Endothelial cell of umbilical vein (primary cell): ENCODE data around the gene GPBAR1. TPM values are rescaled to one million over a fixed set of nuclear protein-coding genes. Genes with fewer than 3 reads are reported as not detected.

ENCODE experiments used
- BruUV-seq: library from RNA; stranded (reverse); fragments of 400-500 nt; replicated peaks from 2 replicates; lab custom pipeline; 2021; lab: Mats Ljungman, UMichigan
- CTCF ChIA-PET: fragments of 300-600, 350-600 bp; sonication (Branson Sonifier 250); formaldehyde crosslinking; loops from one replicate; lab custom pipeline; 2021; ENCODE audit warnings: antibody characterized with exemption, inconsistent platforms; lab: Charles Lee
- POLR2A ChIA-PET: fragments of 300-600, 350-600 bp; sonication (Branson Sonifier 250); formaldehyde crosslinking; loops from one replicate; lab custom pipeline; 2021; ENCODE audit warnings: antibody characterized with exemption, inconsistent platforms; lab: Charles Lee
- DNase-seq: peaks from one replicate; pipeline ENCODE4 v3.0.0-alpha.2; 2011; ENCODE audit warnings: low read depth, low spot score
- FAIRE-seq: peaks from 2 replicates; lab custom pipeline; 2011; peaks lifted over from hg19 to GRCh38; lab: Jason Lieb, UNC
- H2AFZ ChIP-seq: 2 replicates; pipeline ENCODE4 v1.6.0; 2012; ENCODE audit warnings: low read depth, low read length, control low read depth, inconsistent platforms
- H3K27ac ChIP-seq: 2 replicates; pipeline ENCODE4 v1.5.1; 2011; ENCODE audit warnings: low read depth, mild to moderate bottlenecking, control low read depth, low read length, moderate library complexity; ENCODE audit not compliant: insufficient read depth
- H3K27me3 ChIP-seq, 2 experiments: 2 replicates each; pipeline versions ENCODE4 v1.6.0 to v1.6.1; 2011; ENCODE audit warnings: low read length in 2 of 2, mixed read lengths in 1 of 2; ENCODE audit not compliant: control insufficient read depth in 2 of 2, insufficient read depth in 2 of 2
- H3K36me3 ChIP-seq, 2 experiments: 2 replicates in 1 of 2; 3 replicates in 1 of 2; pipeline ENCODE4 v1.5.1; 2011; ENCODE audit warnings: low read length in 2 of 2, mild to moderate bottlenecking in 1 of 2, moderate library complexity in 1 of 2; ENCODE audit not compliant: control insufficient read depth in 2 of 2, insufficient read depth in 2 of 2; ENCODE audit errors: extremely low read depth in 1 of 2
- H3K4me1 ChIP-seq: 3 replicates; pipeline ENCODE4 v1.5.1; 2011; ENCODE audit warnings: mild to moderate bottlenecking, low read length; ENCODE audit not compliant: control insufficient read depth, insufficient read depth; ENCODE audit errors: extremely low read depth
- H3K4me2 ChIP-seq: 2 replicates; pipeline ENCODE4 v1.6.1; 2011; ENCODE audit warnings: low read length, control low read depth, mixed read lengths; ENCODE audit not compliant: insufficient read depth
- H3K4me3 ChIP-seq, 3 experiments: fragments of 200-600 bp in 1 of 3; sonication (generic), shearing (Covaris generic) in 1 of 3; replicated peaks in 1 of 3; 2 replicates each; pipeline ENCODE4 v1.5.1; 2011 to 2016; ENCODE audit warnings: control low read depth in 3 of 3, low read length in 3 of 3, mild to moderate bottlenecking in 2 of 3, inconsistent platforms in 1 of 3, low read depth in 1 of 3, moderate library complexity in 1 of 3; ENCODE audit not compliant: insufficient read depth in 1 of 3
- H3K79me2 ChIP-seq: 2 replicates; pipeline ENCODE4 v1.6.0; 2012; ENCODE audit warnings: low read length, inconsistent platforms; ENCODE audit not compliant: control insufficient read depth, insufficient read depth
- H3K9ac ChIP-seq: replicated peaks from 2 replicates; pipeline ENCODE3; 2011; ENCODE audit warnings: low read length, control low read depth; ENCODE audit not compliant: insufficient read depth; ENCODE audit errors: extremely low read depth
- H3K9me1 ChIP-seq: replicated peaks from 3 replicates; pipeline ENCODE4 v1.6.0; 2011; ENCODE audit warnings: mild to moderate bottlenecking, low read length; ENCODE audit not compliant: control insufficient read depth, insufficient read depth; ENCODE audit errors: extremely low read depth
- H3K9me3 ChIP-seq: replicated peaks from 2 replicates; pipeline ENCODE4 v1.5.1; 2012; ENCODE audit warnings: low read length, inconsistent platforms; ENCODE audit not compliant: control insufficient read depth, insufficient read depth
- H4K20me1 ChIP-seq: replicated peaks from 2 replicates; pipeline ENCODE3; 2011; ENCODE audit warnings: mild to moderate bottlenecking, low read length; ENCODE audit not compliant: control insufficient read depth, insufficient read depth; ENCODE audit errors: extremely low read depth
- EZH2 ChIP-seq: IDR thresholded peaks from 2 replicates; pipeline ENCODE4 v1.6.1; 2012; ENCODE audit warnings: borderline replicate concordance, low read depth, mild to moderate bottlenecking, moderate library complexity, low read length, inconsistent platforms; ENCODE audit not compliant: severe bottlenecking
- FOS ChIP-seq: IDR thresholded peaks from 2 replicates; pipeline ENCODE4 v1.6.1; 2011; ENCODE audit warnings: mild to moderate bottlenecking, low read length, moderate library complexity, borderline replicate concordance; ENCODE audit not compliant: insufficient read depth
- GATA2 ChIP-seq: IDR thresholded peaks from 2 replicates; pipeline ENCODE4 v1.7.0; 2011; ENCODE audit warnings: low read depth, mild to moderate bottlenecking, moderate library complexity, mixed read lengths, low read length; ENCODE audit not compliant: insufficient read length, insufficient read depth
- JUN ChIP-seq: IDR thresholded peaks from 2 replicates; pipeline ENCODE4 v1.6.1; 2011; ENCODE audit warnings: borderline replicate concordance, low read depth; ENCODE audit not compliant: insufficient read length, insufficient read depth
- MYC ChIP-seq: IDR thresholded peaks from one replicate; pipeline ENCODE4 v1.6.1; 2011; ENCODE audit warnings: mild to moderate bottlenecking, low read depth, low read length
- POLR2A ChIP-seq: IDR thresholded peaks from 2 replicates; pipeline ENCODE4 v1.6.1; 2012; ENCODE audit warnings: low read depth, mild to moderate bottlenecking, control low read depth, low read length
- POLR2AphosphoS5 ChIP-seq: IDR thresholded peaks from 2 replicates; pipeline ENCODE4 v1.6.1; 2012; ENCODE audit warnings: low read depth, mild to moderate bottlenecking, control low read depth, low read length, moderate library complexity; ENCODE audit not compliant: insufficient read depth
- dilution Hi-C: fragments of 300-500 bp; cut with MboI; formaldehyde crosslinking; loops from one replicate; pipeline ENCODE4 v1.15.0; 2019; ENCODE audit warnings: low sequenced_read_pairs; ENCODE audit not compliant: extremely low pct_ligation_motif_present
- intact Hi-C: fragments of 100-400 bp; cut with micrococcal nuclease; formaldehyde crosslinking; loops from one replicate; pipeline ENCODE4 v1.10.0; 2022
- polyA plus RNA-seq, 4 experiments: library from polyadenylated mRNA; depleted of rRNA in 3 of 4; stranded (reverse) in 3 of 4; unstranded in 1 of 4; fragments of >200 nt; gene quantifications; 2 replicates each; pipeline versions ENCODE4 v1.2.1 to v1.2.3, GENCODE V29; 2011 to 2012; ENCODE audit warnings: missing spikeins in 1 of 4
- total RNA-seq: library from RNA; stranded (reverse); gene quantifications from 2 replicates; pipeline ENCODE4 v1.2.3, GENCODE V29; 2021
- TF ChIP-seq, protein P1 (sequence below): IDR thresholded peaks from 2 replicates; pipeline ENCODE4 v1.6.1; 2011; ENCODE audit not compliant: insufficient read depth, insufficient read length
- TF ChIP-seq, protein P2 (sequence below), 2 donors: IDR thresholded peaks; 1 replicate in 1 of 2; 2 replicates in 1 of 2; pipeline ENCODE4 v1.5.1; 2011; ENCODE audit warnings: low read length in 2 of 2, mild to moderate bottlenecking in 2 of 2, moderate library complexity in 2 of 2, control low read depth in 1 of 2, inconsistent platforms in 1 of 2, low read depth in 1 of 2; ENCODE audit not compliant: insufficient read depth in 1 of 2; ENCODE audit errors: extremely low read depth in 1 of 2

GPBAR1 gene
- total and polyA plus RNA-seq, 2 donors (not counting 3 experiments of a cell fraction or from before 2014, with no cell fraction given): 0.14 to 0.75 TPM

DNA sequence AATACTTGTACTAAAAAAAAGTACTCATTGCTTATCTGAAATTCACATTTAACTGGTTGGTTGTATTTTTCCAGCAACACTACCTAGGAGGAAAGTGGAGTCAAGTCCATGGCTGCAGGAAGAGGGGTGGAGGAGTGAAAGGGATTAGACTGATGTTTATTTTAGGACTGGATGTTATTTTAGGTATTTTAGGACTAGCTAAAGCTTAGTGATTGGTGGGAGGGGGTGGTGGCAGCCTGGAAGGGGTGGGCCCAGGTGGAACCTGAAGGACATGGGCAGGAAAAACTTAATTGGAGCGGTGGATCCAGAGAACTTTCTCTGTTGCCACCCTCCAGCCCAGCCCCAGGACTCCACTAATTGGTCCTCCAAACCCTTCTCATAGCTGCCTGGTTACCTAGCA lies 35.4 kb downstream of the GPBAR1 start:
- no peak overlapping the region for H3K4me3 ChIP-seq
- H3K27me3 ChIP-seq: no peaks in the 10 kb centered on the region
- no peak for FAIRE-seq
- no peak for DNase-seq
- peaks cover 11% of the 10 kb centered on the region for H3K79me2 ChIP-seq
- no peak overlapping the region for H3K9ac ChIP-seq
- TF ChIP-seq MYC (no peak), JUN (no peak), FOS (no peak), POLR2AphosphoS5 (no peak), POLR2A (no peak), GATA2 (no peak), EZH2 (no peak)
- TF ChIP-seq, protein P1, sequence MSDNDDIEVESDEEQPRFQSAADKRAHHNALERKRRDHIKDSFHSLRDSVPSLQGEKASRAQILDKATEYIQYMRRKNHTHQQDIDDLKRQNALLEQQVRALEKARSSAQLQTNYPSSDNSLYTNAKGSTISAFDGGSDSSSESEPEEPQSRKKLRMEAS: no peak
- TF ChIP-seq, protein P2, sequence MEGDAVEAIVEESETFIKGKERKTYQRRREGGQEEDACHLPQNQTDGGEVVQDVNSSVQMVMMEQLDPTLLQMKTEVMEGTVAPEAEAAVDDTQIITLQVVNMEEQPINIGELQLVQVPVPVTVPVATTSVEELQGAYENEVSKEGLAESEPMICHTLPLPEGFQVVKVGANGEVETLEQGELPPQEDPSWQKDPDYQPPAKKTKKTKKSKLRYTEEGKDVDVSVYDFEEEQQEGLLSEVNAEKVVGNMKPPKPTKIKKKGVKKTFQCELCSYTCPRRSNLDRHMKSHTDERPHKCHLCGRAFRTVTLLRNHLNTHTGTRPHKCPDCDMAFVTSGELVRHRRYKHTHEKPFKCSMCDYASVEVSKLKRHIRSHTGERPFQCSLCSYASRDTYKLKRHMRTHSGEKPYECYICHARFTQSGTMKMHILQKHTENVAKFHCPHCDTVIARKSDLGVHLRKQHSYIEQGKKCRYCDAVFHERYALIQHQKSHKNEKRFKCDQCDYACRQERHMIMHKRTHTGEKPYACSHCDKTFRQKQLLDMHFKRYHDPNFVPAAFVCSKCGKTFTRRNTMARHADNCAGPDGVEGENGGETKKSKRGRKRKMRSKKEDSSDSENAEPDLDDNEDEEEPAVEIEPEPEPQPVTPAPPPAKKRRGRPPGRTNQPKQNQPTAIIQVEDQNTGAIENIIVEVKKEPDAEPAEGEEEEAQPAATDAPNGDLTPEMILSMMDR (IDR thresholded peaks at IDR 0.05; ENCODE audit: extremely low read depth in 1 of 2, insufficient read depth in 1 of 2, low read depth in 1 of 2, low read length in 2 of 2): no peak
- H2AFZ ChIP-seq: no peak overlapping the region
- no peaks in the 10 kb centered on the region for H3K9me1 ChIP-seq
- H4K20me1 ChIP-seq: no peaks in the 10 kb centered on the region
- ChIA-PET CTCF (interaction anchor here (0.8 to 12.1 kb wide), 8 partner anchors 23 to 170 kb away, joined by 3 to 178 read pairs (median 5); partner anchors contain the start of gene CATIP), POLR2A (no interaction called here)
- intact Hi-C loops: no loop called here
- no TSS peak for BruUV-seq
- peaks cover 40% of the 10 kb centered on the region for H3K4me1 ChIP-seq
- dilution Hi-C loops: no loop called here
- H3K4me2 ChIP-seq: no peak overlapping the region
- H3K36me3 ChIP-seq: no peaks in the 10 kb centered on the region
- H3K27ac ChIP-seq: no peak overlapping the region
- no peaks in the 10 kb centered on the region for H3K9me3 ChIP-seq
